OCI-LY3 (cell line): ENCODE results near the gene NEO1.

Source experiments
- CTCF ChIP-seq: fragments of 200-600, 300-600 bp; sonication (generic); IDR thresholded peaks from 2 replicates; pipeline ENCODE4 v1.5.1; 2014; ENCODE audit warnings: antibody characterized with exemption, low read length, low read depth
- EZH2phosphoT487 ChIP-seq: fragments of 200-600 bp; shearing (Covaris generic); IDR thresholded peaks from 2 replicates; pipeline ENCODE4 v1.6.1; 2018; ENCODE audit warnings: antibody characterized with exemption, mixed run types, low read depth

- TF ChIP-seq CTCF (no peak), EZH2phosphoT487 (no peak)
Observed at GRCh38 chr15:73026511-73027054, 25.7 kb upstream of the NEO1 start.
